ENCODE results near the gene IQCE. TPM values are rescaled to one million over a fixed set of nuclear protein-coding genes. Genes with fewer than 3 reads are reported as not detected.

IQCE gene
- total RNA-seq, 2 experiments from 2014 or later, result 14.9 to 15.2 TPM

DNA sequence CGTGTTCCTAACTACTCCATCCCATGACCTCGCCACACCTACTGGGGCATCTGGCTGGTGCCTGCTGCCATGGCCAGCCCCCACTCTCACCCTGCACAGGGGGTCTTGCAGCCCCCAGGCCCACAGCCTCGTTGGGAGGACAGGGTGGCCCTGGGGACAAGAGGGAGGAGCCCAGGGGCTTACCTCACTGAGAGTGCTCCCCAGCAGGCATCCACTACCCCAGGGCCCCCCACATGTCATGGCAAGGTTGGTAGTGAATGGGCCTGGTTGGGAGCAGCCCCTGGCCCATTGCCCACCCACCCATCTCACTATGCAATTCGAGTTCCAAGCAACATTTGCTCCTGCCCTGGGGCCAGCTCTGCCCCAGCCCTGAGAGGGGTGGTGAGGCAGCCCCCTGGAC lies 105.2 kb downstream of the IQCE start:
- CTCF ChIA-PET, result interaction anchor here (1.3 to 11.2 kb wide), 2 partner anchors 18 to 48 kb away, joined by 4 to 317 read pairs; no protein-coding TSS in a partner anchor

More for the DNA sequence above, 105.2 kb downstream of the IQCE start:
- Mint-ChIP-seq H3K27ac (no peak overlapping the region), H3K36me3 (no peaks in the 10 kb centered on the region), H3K9me3 (ENCODE audit: low read depth) (no peaks in the 10 kb centered on the region), H3K4me1 (peaks cover 2% of the 10 kb centered on the region), H3K27me3 (peaks cover 12% of the 10 kb centered on the region), H3K4me3 (no peak overlapping the region)
- ATAC-seq (no peak), DNase-seq (no peak)

Small RNA genes within 50 kb of the gene (microRNA-seq; reads per million reads assigned to microRNA genes)
- not detected for gene MIR4648

Other genes starting within 250 kb of the IQCE start
- gene SNX8, start 244.5 kb upstream of the IQCE start, total RNA-seq, result 10 to 100 TPM; 25.0 to 27.9 TPM
- gene EIF3B, start 204.2 kb upstream of the IQCE start, total RNA-seq, result 100 to 1,000 TPM; 170 to 204 TPM
- gene CHST12, start 155.4 kb upstream of the IQCE start, total RNA-seq, result 100 to 1,000 TPM in 1 of 2 experiments, 10 to 100 TPM in 1; 70.8 to 103 TPM
- gene GRIFIN, start 82.6 kb upstream of the IQCE start, total RNA-seq, result not detected
- gene LFNG, start 39.2 kb upstream of the IQCE start, total RNA-seq, result 100 to 1,000 TPM; 101 to 104 TPM
- 10 to 100 TPM; 41.5 to 43.5 TPM for gene BRAT1, start 3.5 kb upstream of the IQCE start, total RNA-seq
- 10 to 100 TPM; 19.9 to 31.7 TPM for gene TTYH3, start 73.0 kb downstream of the IQCE start, total RNA-seq
- under 1 TPM; 0.29 to 0.40 TPM for gene AMZ1, start 129.2 kb downstream of the IQCE start, total RNA-seq

Data from activated CD8-positive, alpha-beta memory T cell treated with anti-CD3 and anti-CD28 coated beads, Interleukin-2, amount 10 ng/mL, durations not matched to agents 7 days and 5 days (primary cell).